ENCODE results near the gene NDOR1.

The NDOR1 gene

DNA sequence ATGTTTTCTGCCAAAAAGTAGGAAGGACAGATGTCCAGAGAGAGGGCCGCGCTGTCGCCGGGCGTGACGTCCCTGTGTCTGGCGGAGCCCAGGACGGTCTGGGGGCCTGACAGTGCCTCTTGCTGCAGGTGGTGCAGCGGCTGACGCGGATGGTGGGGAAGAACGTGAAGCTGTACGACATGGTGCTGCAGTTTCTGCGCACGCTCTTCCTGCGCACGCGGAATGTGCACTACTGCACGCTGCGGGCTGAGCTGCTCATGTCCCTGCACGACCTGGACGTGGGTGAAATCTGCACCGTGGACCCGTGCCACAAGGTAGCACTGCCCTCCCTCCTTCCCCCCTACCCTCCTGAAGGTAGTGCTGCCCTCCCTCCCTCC lies 57.4 kb downstream of the NDOR1 start:
- DNase-seq (ENCODE audit: low spot score), result no peak

- DNase-seq (ENCODE audit: low spot score), result no peak
Measured at GRCh38 chr9:137263506-137263905, 58.0 kb downstream of the NDOR1 start.

GRCh38 chr9:137264067-137264466 lies 58.6 kb downstream of the NDOR1 start:
- no peak for DNase-seq (ENCODE audit: low spot score)

GRCh38 chr9:137265496-137266161 lies 60.1 kb downstream of the NDOR1 start:
- DNase-seq (ENCODE audit: low spot score), result no peak

DNA sequence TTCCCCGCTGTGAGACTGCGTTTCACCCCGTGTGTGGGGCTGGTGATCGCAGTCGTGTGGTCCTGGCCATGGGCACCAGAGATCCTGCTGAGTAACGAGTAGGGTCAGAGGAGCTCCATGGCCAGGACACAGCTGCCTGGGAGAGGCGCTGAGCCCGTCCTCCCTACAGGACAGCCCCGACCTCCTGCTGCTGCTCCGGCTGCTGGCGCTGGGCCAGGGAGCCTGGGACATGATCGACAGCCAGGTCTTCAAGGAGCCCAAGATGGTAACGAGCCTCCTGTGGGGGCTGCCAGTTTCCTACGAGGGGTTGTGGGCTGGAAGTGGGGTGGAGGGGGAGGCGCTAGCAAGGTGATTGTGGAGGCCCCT lies 60.6 kb downstream of the NDOR1 start:
- DNase-seq (ENCODE audit: low spot score), result no peak
